22Rv1 (cell line): ENCODE measurements around the gene PPP2R5C.

ENCODE experiments used
- H3K27ac ChIP-seq: fragments of 450-650 bp; 2 replicates; pipeline ENCODE4 v1.5.1; 2017
- CTCF ChIP-seq: fragments of 450-650 bp; IDR thresholded peaks from 2 replicates; pipeline ENCODE4 v1.5.1; 2017; ENCODE audit warnings: mild to moderate bottlenecking
- ZFX ChIP-seq: fragments of 450-650 bp; IDR thresholded peaks from 2 replicates; pipeline ENCODE4 v1.6.1; 2017; ENCODE audit warnings: antibody characterized with exemption, borderline replicate concordance

Gene PPP2R5C

GRCh38 chr14:101851183-101851582 lies 89.7 kb downstream of the PPP2R5C start:
- H3K27ac ChIP-seq = no peak overlapping the region
- TF ChIP-seq ZFX (no peak), CTCF (no peak)

- H3K27ac ChIP-seq = no peak overlapping the region
- TF ChIP-seq CTCF (no peak), ZFX (no peak)
Observed at GRCh38 chr14:101851736-101852405, 90.4 kb downstream of the PPP2R5C start.

GRCh38 chr14:101852785-101853184 lies 91.3 kb downstream of the PPP2R5C start:
- TF ChIP-seq CTCF (no peak), ZFX (no peak)
- H3K27ac ChIP-seq = no peak overlapping the region

GRCh38 chr14:101853455-101854018 lies 92.0 kb downstream of the PPP2R5C start:
- H3K27ac ChIP-seq = no peak overlapping the region
- no peak for TF ChIP-seq CTCF
- no peak for TF ChIP-seq ZFX

GRCh38 chr14:101854366-101854765 lies 92.9 kb downstream of the PPP2R5C start:
- TF ChIP-seq ZFX = no peak
- TF ChIP-seq CTCF = no peak
- H3K27ac ChIP-seq = no peak overlapping the region

GRCh38 chr14:101855958-101856357 lies 94.4 kb downstream of the PPP2R5C start:
- TF ChIP-seq CTCF = no peak
- no peak for TF ChIP-seq ZFX
- no peak overlapping the region for H3K27ac ChIP-seq

GRCh38 chr14:101856536-101856935 lies 95.0 kb downstream of the PPP2R5C start:
- no peak overlapping the region for H3K27ac ChIP-seq
- no peak for TF ChIP-seq CTCF
- TF ChIP-seq ZFX = no peak
